ENCODE data around the gene RASA3.

RASA3 gene

DNA sequence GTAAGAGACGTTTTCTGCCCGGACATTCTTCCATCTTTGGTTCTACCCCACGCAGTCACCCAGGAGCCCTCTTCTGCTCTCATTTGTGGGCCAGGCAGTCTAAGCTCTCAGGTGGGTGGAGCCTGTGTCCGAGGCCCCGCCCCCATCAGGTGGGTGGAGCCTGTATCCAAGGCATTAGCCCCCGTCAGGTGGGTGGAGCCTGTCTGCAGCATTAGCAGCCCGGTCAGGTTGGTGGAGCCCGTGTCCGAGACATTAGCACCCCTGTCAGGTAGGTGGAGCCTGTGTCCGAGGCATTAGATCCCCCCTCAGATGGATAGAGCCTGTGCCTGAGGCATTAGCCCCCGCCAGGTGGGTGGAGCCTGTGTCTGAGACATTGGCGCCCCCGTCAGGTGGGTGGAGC, 113.1 kb downstream of the RASA3 start:
- no peak for DNase-seq (ENCODE audit: low read depth)

DNA sequence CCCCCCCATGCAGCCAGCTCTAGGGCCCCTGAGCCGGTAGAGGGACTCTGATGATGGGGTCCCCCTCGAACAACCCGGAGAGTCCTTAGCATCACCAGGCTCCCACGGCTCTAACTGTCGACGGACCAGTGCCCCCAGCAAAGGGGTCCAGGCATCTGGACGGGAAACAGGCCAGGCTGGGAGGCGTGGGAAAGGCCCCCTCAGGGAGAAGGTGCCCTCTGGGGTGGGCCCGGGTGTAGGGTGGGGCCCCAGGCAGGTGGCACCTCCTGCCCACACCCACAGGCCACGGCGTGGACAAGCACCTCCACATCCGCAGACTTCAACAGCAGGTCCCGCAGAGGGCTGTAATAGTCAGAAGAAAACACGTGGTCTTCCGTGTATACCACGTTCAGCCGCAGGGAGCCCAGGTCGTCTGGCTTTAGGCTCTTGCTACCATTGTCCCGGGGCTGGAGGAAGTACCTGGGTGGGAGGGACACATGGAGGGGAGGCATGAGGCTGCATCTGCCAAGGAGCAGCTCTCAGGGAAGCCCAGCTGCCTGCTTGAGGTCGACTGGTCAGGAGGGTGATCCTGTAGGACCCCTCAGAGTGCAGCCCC, 113.9 kb downstream of the RASA3 start:
- DNase-seq (ENCODE audit: low read depth), result no peak

DNA sequence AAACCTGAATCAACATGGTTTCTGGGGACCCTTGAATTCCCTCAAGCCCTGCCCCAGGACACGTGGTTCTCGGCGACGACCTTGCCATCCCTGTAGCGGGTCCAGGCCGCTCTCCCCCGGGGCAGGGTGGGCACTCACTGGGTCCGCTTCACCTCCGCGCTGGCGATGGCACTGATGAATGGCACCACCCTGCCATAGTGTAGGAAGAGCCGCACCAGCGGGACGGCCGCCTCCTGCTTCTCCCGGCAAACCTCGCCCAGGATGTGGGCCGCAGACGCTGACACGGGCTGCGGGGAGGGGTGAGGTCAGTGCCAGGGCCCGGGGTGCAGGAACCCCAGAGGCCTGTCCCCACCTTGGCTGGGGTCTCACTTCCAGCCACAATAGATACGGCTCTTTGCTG, 114.5 kb downstream of the RASA3 start:
- no peak for DNase-seq (ENCODE audit: low read depth)

DNA sequence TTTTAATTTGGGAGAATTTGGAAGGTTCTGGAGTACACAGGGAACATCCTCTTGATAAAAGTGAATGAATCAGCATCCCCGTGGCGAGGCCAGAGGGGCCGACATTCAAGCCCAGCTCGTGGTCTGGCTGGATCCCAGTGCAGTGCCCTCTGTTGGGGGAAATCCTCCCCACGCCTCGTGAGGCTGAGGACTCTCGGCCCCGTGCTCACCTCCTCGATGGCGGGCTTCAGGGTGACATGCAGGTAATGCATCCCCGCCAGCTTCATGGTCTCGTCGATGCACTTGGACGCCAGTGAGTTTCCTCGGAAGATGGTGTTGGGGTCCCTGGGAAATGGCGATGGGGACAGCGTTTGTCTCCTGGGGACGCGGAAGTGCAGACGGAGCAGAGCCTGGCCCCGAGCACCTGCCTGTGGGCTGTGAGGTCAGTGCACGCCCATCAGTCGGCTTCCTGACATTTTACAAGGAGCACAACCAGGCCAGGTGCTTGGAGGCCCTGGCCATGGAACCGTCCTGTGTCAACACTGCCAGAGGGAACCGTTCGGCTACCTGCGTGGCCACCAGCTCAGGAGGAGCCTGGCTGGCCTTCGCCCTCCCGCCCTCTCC, 115.3 kb downstream of the RASA3 start:
- DNase-seq (ENCODE audit: low read depth), result peak; percentile 44

DNA sequence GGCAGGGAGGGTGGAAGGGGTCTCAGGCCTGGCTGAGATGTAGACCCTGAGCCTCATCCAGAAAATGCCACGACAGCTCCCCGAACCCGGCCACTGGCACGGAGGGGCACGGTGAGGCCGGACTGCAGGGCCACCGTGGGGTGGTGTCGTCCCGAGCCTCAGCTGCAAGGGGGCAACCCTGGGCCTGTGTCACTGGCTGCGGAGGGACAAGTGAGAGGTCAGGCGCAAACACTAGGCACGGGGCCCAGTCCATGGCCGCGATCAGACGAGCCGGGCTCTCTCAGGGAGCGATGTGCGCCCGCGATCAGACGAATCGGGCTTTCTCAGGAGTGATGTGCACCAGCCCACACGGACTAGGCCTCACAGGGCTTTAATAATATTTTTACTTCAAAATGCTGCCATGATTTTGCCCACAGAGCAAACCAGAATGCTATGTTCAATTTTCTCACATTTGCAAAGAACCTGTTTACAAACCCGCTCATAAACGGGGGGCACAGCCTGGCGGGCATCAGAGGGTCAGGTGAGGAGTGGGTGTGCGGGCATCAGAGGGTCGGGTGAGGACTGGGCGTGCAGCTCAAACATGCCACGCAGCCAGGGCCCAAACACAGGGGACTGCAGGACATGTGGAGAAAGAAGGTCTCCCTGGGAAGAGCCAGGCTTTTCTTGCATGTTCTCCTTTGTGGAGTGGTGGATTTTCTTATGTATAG, 115.9 kb downstream of the RASA3 start:
- no peak for DNase-seq (ENCODE audit: low read depth)

- peak; percentile 40 for DNase-seq (ENCODE audit: low read depth)
Measured at GRCh38 chr13:114015969-114016295, 116.5 kb downstream of the RASA3 start.

DNA sequence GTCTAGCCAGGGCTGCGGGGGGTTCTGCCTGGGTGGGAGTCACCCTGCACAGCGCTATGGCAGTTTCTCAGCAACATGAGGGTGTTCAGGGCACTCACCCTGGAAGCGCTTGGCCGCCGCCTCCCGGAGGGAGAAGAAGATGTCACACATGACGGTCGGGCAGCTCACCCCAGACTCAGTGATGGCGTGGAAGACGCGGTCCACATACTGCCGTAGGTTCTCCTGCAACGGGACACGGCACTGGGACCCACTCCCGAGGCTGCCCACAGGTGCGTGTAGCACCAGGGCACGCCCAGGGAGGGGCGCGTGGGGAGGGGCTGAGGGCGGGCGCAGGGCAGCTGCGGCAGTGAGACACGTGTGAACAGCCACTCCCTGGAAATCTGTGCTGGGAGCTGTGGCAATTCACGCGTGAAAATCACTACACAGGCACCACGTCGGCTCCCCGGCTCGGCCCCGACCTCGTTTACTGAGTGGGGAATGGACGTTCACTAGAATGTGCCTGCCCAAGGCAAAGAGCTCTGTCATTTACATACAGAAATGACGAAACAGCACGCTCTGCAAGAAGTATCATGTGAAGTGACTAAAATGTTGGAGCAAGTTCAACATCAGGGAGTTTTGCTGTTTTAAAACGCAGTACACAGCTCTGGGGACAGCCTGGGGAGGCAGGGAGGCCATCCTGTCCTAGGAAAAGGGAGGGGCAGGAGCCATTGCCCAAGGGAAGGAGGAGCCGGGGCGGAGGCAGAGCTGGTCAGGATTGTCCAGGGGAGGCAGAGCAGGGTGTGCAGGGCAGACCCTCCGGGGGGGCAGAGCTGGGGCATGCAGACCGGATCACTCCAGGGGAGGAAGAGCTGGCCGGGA, 117.1 kb downstream of the RASA3 start:
- peak; percentile 61 for DNase-seq (ENCODE audit: low read depth)

DNA sequence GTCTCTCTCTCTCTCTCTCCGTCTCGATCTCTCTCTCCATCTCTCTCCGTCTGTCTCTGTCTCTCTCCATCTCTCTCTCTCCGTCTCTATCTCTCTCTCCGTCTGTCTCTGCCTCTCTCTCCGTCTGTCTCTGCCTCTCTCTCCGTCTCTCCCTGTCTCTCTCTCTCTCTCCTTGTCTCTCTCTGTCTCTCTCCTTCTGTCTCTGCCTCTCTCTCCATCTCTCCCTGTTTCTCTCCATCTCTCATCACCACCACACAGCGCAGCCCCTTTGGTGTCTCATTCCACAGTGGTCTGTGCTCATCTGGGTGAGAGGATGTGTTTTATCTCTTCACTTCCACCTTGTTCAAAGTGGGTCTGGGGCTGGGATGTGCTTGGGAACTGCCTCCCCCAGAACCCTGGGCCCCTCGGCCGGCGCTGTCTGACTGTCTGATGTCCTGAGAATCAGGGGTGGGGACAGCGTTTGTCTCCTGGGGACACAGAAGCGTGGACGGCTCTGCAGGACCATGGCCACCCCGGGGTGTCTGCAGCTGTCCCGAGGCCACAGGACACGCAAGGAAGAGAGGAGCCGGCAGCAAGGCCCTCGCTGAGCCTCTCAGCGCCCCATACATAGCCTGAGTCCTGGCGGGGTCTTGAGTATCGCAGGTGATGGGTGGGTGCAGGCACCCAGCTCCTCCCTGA, 118.3 kb downstream of the RASA3 start:
- no peak for DNase-seq (ENCODE audit: low read depth)

DNA sequence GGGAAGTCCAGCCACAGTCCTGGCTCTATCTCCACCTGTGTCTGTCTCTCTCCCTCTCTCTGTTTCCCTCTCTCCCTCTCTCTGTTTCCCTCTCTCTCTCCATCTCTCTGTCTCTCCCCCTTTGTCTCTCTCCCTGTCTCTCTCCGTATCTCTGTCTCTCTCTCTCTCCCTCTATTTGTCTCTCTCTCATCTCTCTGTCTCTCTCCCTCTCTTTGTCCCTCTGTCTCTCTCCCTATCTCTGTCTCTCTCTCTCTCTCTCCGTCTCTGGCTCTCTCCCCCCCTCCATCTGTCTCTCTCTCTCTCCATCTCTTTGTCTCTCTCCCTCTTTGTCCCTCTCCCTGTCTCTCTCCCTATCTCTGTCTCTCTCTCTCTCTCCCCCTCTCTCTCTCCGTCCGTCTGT, 119.1 kb downstream of the RASA3 start:
- DNase-seq (ENCODE audit: low read depth), result no peak

- DNase-seq (ENCODE audit: low read depth), result no peak
Measured at GRCh38 chr13:114012921-114013320, 119.5 kb downstream of the RASA3 start.

DNA sequence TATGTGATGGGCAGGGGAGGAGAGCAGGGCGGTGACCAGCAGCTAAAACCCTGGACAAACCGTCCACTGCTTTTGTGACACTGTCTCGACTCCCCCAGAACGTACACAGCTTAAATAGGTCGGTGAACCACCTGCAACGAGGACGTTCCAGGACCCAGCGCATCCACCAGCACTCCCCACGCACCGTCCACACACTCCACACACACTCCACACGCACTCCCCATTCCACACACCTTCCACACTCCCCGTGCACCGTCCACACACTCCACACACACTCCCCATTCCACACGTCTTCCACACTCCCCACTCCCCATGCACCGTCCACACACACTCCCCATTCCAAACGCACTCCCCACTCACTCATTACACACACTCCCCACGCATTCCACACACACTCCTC, 120.3 kb downstream of the RASA3 start:
- DNase-seq (ENCODE audit: low read depth), result no peak

DNA sequence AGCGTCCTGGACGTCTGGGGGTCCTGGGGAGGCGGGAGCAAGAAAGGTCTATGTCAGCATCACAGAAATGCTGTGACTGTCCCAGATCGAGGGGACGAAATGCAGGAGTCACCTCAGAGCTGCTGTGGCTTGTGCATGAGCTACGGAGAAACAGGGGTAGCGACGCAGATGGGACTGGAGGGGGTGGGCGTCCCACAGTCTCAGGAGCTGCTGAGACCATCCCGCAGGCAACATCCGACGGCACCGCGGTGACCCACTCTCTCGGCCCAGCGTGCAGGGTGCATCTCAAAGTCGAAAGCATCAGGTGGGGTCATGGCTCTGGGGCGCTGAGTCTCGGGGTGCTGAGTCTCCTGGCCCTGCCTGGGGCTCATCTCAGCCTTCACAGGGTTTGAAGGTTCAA, 121.2 kb downstream of the RASA3 start:
- no peak for DNase-seq (ENCODE audit: low read depth)

GRCh38 chr13:114010401-114011101, 121.9 kb downstream of the RASA3 start:
- no peak for DNase-seq (ENCODE audit: low read depth)

DNA sequence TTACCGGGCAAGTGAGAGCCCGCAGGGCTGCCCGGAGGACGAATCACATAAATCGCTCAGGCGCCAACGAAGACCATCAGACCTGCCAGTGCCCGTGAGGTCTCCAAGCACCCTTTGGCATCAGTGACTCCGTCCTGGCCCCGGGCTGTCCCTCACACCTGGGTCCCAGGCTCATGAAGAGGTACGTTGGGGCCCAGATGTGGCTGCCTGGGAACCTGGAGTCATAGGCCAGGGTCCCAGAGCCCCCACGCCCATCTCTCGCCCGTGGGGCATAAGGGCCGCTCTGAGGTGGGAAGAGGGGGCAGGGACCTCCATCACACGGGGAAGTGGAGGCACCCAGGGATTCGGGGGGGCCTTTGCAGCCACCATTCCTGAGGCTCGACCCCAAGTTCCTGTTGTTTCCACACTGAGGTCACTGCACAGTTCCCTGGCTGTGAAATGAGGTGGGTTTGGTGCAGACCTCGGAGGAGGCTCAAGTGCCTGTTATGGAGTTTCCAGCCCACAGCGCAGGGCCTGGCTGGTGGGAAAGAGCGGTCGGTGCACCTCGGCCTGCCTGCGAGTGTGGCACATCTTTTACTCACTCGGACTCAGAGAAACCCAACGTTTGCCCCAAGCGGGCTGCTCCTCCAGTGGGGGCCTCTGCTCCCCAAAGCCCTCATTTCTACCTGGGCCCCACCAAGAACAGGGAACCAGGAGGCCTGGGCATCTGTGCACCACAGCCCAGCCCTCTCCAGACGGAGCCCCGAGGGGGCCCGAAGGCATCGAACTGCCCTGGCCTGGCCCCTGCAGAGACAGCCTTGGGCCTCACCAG, 122.6 kb downstream of the RASA3 start:
- no peak for DNase-seq (ENCODE audit: low read depth)

GRCh38 chr13:114008964-114009589, 123.3 kb downstream of the RASA3 start:
- no peak for DNase-seq (ENCODE audit: low read depth)

GRCh38 chr13:114007566-114007965, 124.9 kb downstream of the RASA3 start:
- DNase-seq (ENCODE audit: low read depth), result no peak

GRCh38 chr13:114005206-114005724, 127.2 kb downstream of the RASA3 start:
- DNase-seq (ENCODE audit: low read depth), result peak; percentile 24

- DNase-seq (ENCODE audit: low read depth), result peak; percentile 97
Measured at GRCh38 chr13:114004420-114005205, 127.8 kb downstream of the RASA3 start.

DNA sequence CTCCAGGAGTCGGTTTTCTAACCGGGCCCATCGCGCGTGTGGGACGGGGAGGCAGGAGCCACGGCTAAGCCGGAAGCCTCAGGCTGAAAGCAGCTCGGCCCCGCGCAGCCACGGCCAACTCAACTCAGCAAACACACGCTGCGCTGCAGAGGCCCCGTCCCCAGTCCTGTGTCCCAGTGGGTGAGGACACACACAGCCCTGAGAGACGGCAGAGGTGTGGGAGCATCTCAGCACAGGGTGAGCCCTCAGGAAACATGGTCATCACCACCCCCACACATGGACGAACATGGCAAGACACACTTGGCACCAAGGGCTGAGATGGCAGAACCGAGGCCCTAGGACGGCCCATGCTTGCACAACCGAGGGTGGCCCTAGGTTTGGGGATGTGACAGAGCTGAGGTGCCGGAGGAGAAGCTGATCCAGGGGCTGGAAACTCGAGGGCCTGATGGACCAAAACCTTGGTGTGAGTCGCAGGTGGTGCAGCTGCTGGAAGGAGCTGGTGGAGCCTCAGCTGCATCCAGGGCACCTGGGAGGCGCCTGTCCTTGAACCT, 129.6 kb downstream of the RASA3 start:
- DNase-seq (ENCODE audit: low read depth), result no peak
